Sigmoid colon (tissue), 7 donors: ENCODE measurements around the gene MROH8. TPM values are rescaled to one million over a fixed set of nuclear protein-coding genes. Genes with fewer than 3 reads are reported as not detected.
"Not testable (repeated sequence)": the region's sequence is repeated elsewhere in the genome, so short reads cannot be mapped to it uniquely, and the experiment has no call there.

Experiments
- DNase-seq: peaks from one replicate; pipeline ENCODE4 v3.0.0-alpha.2; 2019
- H3K27ac ChIP-seq, 4 donors: fragments of 200-600 bp; sonication (generic); one replicate each; pipeline ENCODE4 v1.5.1; 2016 to 2019; ENCODE audit warnings: mild to moderate bottlenecking in 1 of 4
- H3K27me3 ChIP-seq, 3 donors: fragments of 200-600 bp; sonication (generic); one replicate each; pipeline ENCODE4 v1.5.1; 2019; ENCODE audit warnings: mild to moderate bottlenecking in 1 of 3
- H3K36me3 ChIP-seq, 4 donors: fragments of 200-600 bp; sonication (generic); one replicate each; pipeline ENCODE4 v1.5.1; 2016 to 2019
- H3K4me1 ChIP-seq, 4 donors: fragments of 200-600 bp; sonication (generic); one replicate each; pipeline ENCODE4 v1.5.1; 2017 to 2019
- H3K4me3 ChIP-seq, 4 donors: fragments of 200-600 bp; sonication (generic); one replicate each; pipeline ENCODE4 v1.5.1; 2017 to 2019; ENCODE audit warnings: mild to moderate bottlenecking in 2 of 4, moderate library complexity in 1 of 4
- H3K9me3 ChIP-seq, 4 donors: fragments of 200-600 bp in 3 of 4; sonication (generic) in 3 of 4; one replicate each; pipeline versions ENCODE4 v1.5.1 to v1.6.1; 2013 to 2019
- CTCF ChIP-seq, 4 experiments: fragments of 450-650 bp in 3 of 4; fragments of 200-600 bp in 1 of 4; IDR thresholded peaks; one replicate each; pipeline ENCODE4 v1.5.1; 2016 to 2019; ENCODE audit warnings: antibody characterized with exemption in 4 of 4, mild to moderate bottlenecking in 3 of 4, moderate library complexity in 2 of 4
- EP300 ChIP-seq, 4 donors: sonication (generic); formaldehyde crosslinking; IDR thresholded peaks; one replicate each; pipeline ENCODE4 v1.6.1; 2017; ENCODE audit warnings: antibody characterized with exemption in 4 of 4
- POLR2A ChIP-seq, 2 donors: fragments of 450-650 bp; IDR thresholded peaks; one replicate each; pipeline ENCODE4 v1.6.1; 2016; ENCODE audit warnings: antibody characterized with exemption in 2 of 2, mild to moderate bottlenecking in 2 of 2, moderate library complexity in 2 of 2
- POLR2AphosphoS5 ChIP-seq, 4 donors: sonication (generic); formaldehyde crosslinking; IDR thresholded peaks; one replicate each; pipeline ENCODE4 v1.6.1; 2017; ENCODE audit warnings: antibody characterized with exemption in 4 of 4
- WGBS, 2 donors: extraction: QIAGEN DNeasy Blood & Tissue Kit; methylation state at CpG; one replicate each; pipeline ENCODE4 v1.1.7; 2013; 5-methylcytosine and 5-hydroxymethylcytosine counted together
- intact Hi-C: fragments of 100-400 bp; cut with DNase I; formaldehyde crosslinking; loops from one replicate; pipeline ENCODE4 v1.15.1; 2023
- polyA plus RNA-seq, 3 donors: library from polyadenylated mRNA; stranded (reverse); fragments of 200-250 nt; gene quantifications; one replicate each; pipeline ENCODE4 v1.2.3, GENCODE V29; 2013
- total RNA-seq, 4 donors: library from RNA; depleted of rRNA; stranded (reverse); fragments of >200 nt; gene quantifications; one replicate each; pipeline ENCODE4 v1.1.0, GENCODE V29; 2016
- donor health status: healthy with polysubstance abuse.
- donor health status: Bipolar disorder and iron deficiency.
- donor health status: healthy.

Gene MROH8
- total and polyA plus RNA-seq, 7 donors = 0.46 to 11.1 (median 2.4) TPM

DNA sequence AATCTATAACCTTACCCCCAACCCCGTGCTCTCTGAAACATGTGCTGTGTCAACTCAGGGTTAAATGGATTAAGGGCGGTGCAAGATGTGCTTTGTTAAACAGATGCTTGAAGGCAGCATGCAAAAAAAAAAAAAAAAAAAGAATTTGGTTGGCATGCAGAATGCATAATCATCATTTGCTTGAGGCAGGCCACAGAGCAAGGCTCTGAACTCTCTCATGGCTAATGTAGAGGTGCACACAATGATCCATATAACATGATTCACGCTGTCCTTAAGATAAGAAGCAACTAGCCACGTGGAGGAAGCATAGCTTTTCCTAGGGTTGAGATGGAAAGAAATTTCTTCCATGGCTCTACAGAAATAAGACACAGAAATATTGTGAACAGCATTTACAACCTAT lies 27.8 kb downstream of the MROH8 start:
- Histone ChIP-seq H3K9me3 (no peaks in the 10 kb centered on the region), H3K4me1 (no peaks in the 10 kb centered on the region), H3K4me3 (no peak overlapping the region), H3K27ac (no peak overlapping the region), H3K27me3 (no peaks in the 10 kb centered on the region), H3K36me3 (peaks cover 0 to 14% (median 0%) of the 10 kb centered on the region in 4 donors)
- WGBS, 2 donors = 90 to 92% methylated on average over 3 of the region's 4 CpGs
- intact Hi-C loops = no loop called here
- no peak for DNase-seq
- no peak for TF ChIP-seq CTCF (IDR thresholded peaks at IDR 0.05)
- no peak for TF ChIP-seq EP300 (IDR thresholded peaks at IDR 0.05)
- no peak for TF ChIP-seq POLR2AphosphoS5 (IDR thresholded peaks at IDR 0.05)
- no peak for TF ChIP-seq POLR2A (IDR thresholded peaks at IDR 0.05)

DNA sequence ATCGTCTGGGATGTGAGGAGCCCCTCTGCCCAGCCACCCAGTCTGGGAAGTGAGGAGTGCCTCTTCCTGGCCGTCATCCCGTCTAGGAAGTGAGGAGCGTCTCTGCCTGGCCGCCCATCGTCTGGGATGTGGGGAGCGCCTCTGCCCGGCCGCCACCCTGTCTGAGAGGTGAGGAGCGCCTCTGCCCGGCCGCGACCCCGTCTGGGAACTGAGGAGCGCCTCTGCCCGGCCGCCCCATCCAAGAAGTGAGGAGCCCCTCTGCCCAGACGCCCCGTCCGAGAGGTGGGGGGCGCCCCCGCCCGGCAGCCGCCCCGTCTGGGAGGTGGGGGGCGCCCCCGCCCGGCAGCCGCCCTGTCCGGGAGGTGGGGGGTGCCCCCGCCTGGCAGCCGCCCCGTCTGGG lies 28.5 kb downstream of the MROH8 start:
- H3K27ac ChIP-seq, intact Hi-C loops: not testable (repeated sequence)
- WGBS, 2 donors = 97% methylated on average over 33 of the region's 33 CpGs

DNA sequence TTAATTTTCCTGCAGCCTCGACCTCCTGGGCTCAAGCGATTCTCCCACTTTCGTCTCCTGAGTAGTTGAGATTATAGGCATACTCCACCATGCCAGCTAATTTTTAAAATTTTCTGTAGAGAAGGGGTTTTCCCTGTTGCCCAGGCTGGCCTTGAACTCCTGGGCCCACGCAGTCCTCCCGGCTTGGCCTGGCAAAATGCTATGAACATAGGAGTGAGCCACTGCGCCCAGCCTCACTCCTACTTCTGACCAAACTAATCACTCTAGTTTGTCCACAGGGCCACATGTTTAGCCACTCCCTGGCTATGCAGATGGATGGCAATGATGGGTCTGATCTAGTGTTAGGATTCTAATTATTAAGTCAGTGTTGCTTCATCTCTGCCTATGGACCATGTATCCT lies 32.1 kb downstream of the MROH8 start:
- H3K27me3 ChIP-seq = no peaks in the 10 kb centered on the region
- H3K36me3 ChIP-seq = peaks cover 0 to 17% (median 0%) of the 10 kb centered on the region in 4 donors
- DNase-seq = no peak
- H3K9me3 ChIP-seq = no peaks in the 10 kb centered on the region
- no peak overlapping the region for H3K27ac ChIP-seq
- intact Hi-C loops = no loop called here
- WGBS, 2 donors = 96 to 97% methylated on average over 6 of the region's 6 CpGs
- no peak overlapping the region for H3K4me3 ChIP-seq
- no peak for TF ChIP-seq CTCF (IDR thresholded peaks at IDR 0.05)
- H3K4me1 ChIP-seq = no peaks in the 10 kb centered on the region

More for the DNA sequence above, 28.5 kb downstream of the MROH8 start:
- peaks cover 0 to 14% (median 0%) of the 10 kb centered on the region in 4 donors for H3K36me3 ChIP-seq
- not testable (repeated sequence) for H3K4me3 ChIP-seq, H3K4me1 ChIP-seq, DNase-seq, H3K27me3 ChIP-seq, H3K9me3 ChIP-seq

DNA sequence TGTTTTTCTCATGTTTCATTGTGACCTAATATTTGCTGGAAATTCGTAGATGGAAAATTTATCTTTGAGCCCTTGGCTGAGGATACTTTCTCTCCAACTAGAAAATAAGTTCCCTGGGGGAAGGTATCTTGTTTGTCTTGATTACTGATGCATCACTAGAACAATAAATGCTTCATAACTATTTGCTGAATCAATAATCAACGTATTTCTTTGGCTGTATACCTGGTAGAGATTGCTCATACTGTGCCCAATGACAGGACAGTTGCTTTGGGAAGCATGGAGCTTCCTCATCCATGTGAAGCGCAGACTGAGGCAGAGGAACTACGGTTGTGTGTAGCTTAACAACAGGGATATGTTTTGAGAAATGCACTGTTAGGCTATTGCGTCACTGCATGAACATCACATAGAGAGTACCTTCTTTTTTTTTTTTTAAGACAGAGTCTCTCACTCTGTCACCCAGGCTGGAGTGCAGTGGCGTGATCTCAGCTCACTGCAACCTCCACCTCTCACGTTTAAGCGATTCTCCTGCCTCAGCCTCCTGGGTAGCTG lies 34.4 kb downstream of the MROH8 start:
- Histone ChIP-seq H3K9me3 (no peaks in the 10 kb centered on the region), H3K27me3 (no peaks in the 10 kb centered on the region), H3K4me1 (no peaks in the 10 kb centered on the region), H3K27ac (no peak overlapping the region), H3K4me3 (no peak overlapping the region), H3K36me3 (peaks cover 0 to 27% (median 0%) of the 10 kb centered on the region in 4 donors)
- WGBS, 2 donors = 93 to 96% methylated on average over 8 of the region's 8 CpGs
- no peak for DNase-seq
- no peak for TF ChIP-seq CTCF (IDR thresholded peaks at IDR 0.05)
- no peak for TF ChIP-seq EP300 (IDR thresholded peaks at IDR 0.05)
- no peak for TF ChIP-seq POLR2A (IDR thresholded peaks at IDR 0.05)
- no peak for TF ChIP-seq POLR2AphosphoS5 (IDR thresholded peaks at IDR 0.05)
- intact Hi-C loops = no loop called here

- WGBS, 2 donors = 81 to 84% methylated on average over 3 of the region's 3 CpGs
- H3K27ac ChIP-seq = no peak overlapping the region
- no peaks in the 10 kb centered on the region for H3K27me3 ChIP-seq
- no peak overlapping the region for H3K4me3 ChIP-seq
- intact Hi-C loops = no loop called here
- DNase-seq = no peak
- no peaks in the 10 kb centered on the region for H3K9me3 ChIP-seq
- no peak for TF ChIP-seq POLR2AphosphoS5 (IDR thresholded peaks at IDR 0.05)
- TF ChIP-seq POLR2A (IDR thresholded peaks at IDR 0.05) = no peak
- no peak for TF ChIP-seq EP300 (IDR thresholded peaks at IDR 0.05)
- TF ChIP-seq CTCF (IDR thresholded peaks at IDR 0.05) = no peak
- no peaks in the 10 kb centered on the region for H3K4me1 ChIP-seq
- peaks cover 0 to 31% (median 0%) of the 10 kb centered on the region in 4 donors for H3K36me3 ChIP-seq
These were observed 36.6 kb downstream of the MROH8 start for GRCh38 chr20:37142708-37143107.
